GM18909 (cell line): Measurements from ENCODE around the gene MRAS.
"Not testable (repeated sequence)": the region's sequence is repeated elsewhere in the genome, so short reads cannot be mapped to it uniquely, and the experiment has no call there.

Experiments
- ATAC-seq: cut with Tn5 transposase; IDR thresholded peaks from one replicate; pipeline ENCODE4 v1.9.1; 2021; ENCODE audit warnings: mild to moderate bottlenecking; ENCODE audit not compliant: unreplicated experiment, poor library complexity

MRAS gene

GRCh38 chr3:138406606-138407005 lies 58.2 kb downstream of the MRAS start:
- ATAC-seq, result no peak

- no peak for ATAC-seq
Observed at GRCh38 chr3:138407236-138407907, 59.0 kb downstream of the MRAS start.

GRCh38 chr3:138408751-138409570 lies 60.6 kb downstream of the MRAS start:
- ATAC-seq, result no peak

GRCh38 chr3:138412821-138413551 lies 64.6 kb downstream of the MRAS start:
- no peak for ATAC-seq

GRCh38 chr3:138416236-138416635 lies 67.9 kb downstream of the MRAS start:
- not testable (repeated sequence) for ATAC-seq

- ATAC-seq, result peak; percentile 81
Observed at GRCh38 chr3:138417559-138417982, 69.2 kb downstream of the MRAS start.

- ATAC-seq, result no peak
Observed at GRCh38 chr3:138418601-138419206, 70.3 kb downstream of the MRAS start.

GRCh38 chr3:138423316-138423715 lies 74.9 kb downstream of the MRAS start:
- no peak for ATAC-seq

- no peak for ATAC-seq
Observed at GRCh38 chr3:138424323-138424722, 75.9 kb downstream of the MRAS start.

- no peak for ATAC-seq
Observed at GRCh38 chr3:138426211-138426610, 77.8 kb downstream of the MRAS start.

- not testable (repeated sequence) for ATAC-seq
Observed at GRCh38 chr3:138426754-138427153, 78.4 kb downstream of the MRAS start.

GRCh38 chr3:138429665-138430064 lies 81.3 kb downstream of the MRAS start:
- ATAC-seq, result no peak

GRCh38 chr3:138432576-138433240 lies 84.3 kb downstream of the MRAS start:
- no peak for ATAC-seq

GRCh38 chr3:138433892-138434275 lies 85.5 kb downstream of the MRAS start:
- ATAC-seq, result no peak

- no peak for ATAC-seq
Observed at GRCh38 chr3:138434276-138434874, 86.0 kb downstream of the MRAS start, which contains the start of gene ESYT3. Gene ESYT3, plus strand, starts transcription at chr3:138434616. Its CDS starts 183 bp downstream, at chr3:138434799.

GRCh38 chr3:138434875-138435772 lies 86.7 kb downstream of the MRAS start:
- no peak for ATAC-seq

GRCh38 chr3:138435840-138436239 lies 87.5 kb downstream of the MRAS start:
- ATAC-seq, result no peak

- no peak for ATAC-seq
Observed at GRCh38 chr3:138437281-138437680, 88.9 kb downstream of the MRAS start.

GRCh38 chr3:138438896-138439295 lies 90.5 kb downstream of the MRAS start:
- no peak for ATAC-seq
